Uterus (tissue), 2 donors: Measurements from ENCODE around the gene MOGAT1.

Experiments used
- POLR2A ChIP-seq, 2 donors: fragments of 450-650 bp; IDR thresholded peaks; one replicate each; pipeline ENCODE4 v1.6.1; 2016; ENCODE audit warnings: antibody characterized with exemption in 2 of 2, mild to moderate bottlenecking in 1 of 2, moderate library complexity in 1 of 2
- TF ChIP-seq, protein P1 (sequence below), 4 experiments: fragments of 200-600 bp in 2 of 4; fragments of 450-650 bp in 2 of 4; sonication (generic) in 2 of 4; IDR thresholded peaks; one replicate each; pipeline ENCODE4 v1.5.1; 2016 to 2019; ENCODE audit warnings: antibody characterized with exemption in 4 of 4, mild to moderate bottlenecking in 2 of 4, moderate library complexity in 1 of 4

DNA sequence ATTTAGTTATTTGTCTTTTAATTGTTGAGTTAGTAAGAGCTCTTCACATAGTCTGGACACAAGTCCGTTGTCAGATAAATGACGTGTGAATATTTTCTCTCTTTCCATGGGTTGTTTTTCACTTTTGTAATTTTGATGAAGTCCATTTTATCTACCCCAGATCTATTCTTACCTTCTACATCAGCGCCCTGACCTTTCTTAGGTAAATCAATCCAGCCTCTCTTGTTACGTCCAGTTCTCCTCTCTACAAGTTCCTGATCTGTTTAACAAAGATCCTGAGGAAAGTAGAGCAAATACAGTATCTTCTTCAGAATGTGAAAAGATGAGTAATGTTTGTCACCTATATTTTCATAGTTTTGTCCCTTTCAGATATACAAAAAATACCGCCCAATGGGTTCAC lies 66.9 kb downstream of the MOGAT1 start:
- TF ChIP-seq, protein P1, sequence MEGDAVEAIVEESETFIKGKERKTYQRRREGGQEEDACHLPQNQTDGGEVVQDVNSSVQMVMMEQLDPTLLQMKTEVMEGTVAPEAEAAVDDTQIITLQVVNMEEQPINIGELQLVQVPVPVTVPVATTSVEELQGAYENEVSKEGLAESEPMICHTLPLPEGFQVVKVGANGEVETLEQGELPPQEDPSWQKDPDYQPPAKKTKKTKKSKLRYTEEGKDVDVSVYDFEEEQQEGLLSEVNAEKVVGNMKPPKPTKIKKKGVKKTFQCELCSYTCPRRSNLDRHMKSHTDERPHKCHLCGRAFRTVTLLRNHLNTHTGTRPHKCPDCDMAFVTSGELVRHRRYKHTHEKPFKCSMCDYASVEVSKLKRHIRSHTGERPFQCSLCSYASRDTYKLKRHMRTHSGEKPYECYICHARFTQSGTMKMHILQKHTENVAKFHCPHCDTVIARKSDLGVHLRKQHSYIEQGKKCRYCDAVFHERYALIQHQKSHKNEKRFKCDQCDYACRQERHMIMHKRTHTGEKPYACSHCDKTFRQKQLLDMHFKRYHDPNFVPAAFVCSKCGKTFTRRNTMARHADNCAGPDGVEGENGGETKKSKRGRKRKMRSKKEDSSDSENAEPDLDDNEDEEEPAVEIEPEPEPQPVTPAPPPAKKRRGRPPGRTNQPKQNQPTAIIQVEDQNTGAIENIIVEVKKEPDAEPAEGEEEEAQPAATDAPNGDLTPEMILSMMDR (IDR thresholded peaks at IDR 0.05): no peak
- no peak for TF ChIP-seq POLR2A (IDR thresholded peaks at IDR 0.05)
